RWPE1 (cell line): Measurements from ENCODE around the gene MAP3K8.

Source experiments
- CTCF ChIA-PET: fragments of 350-600 bp; sonication (Branson Sonifier 250); formaldehyde crosslinking; extraction: SDS; loops from one replicate; lab custom pipeline; 2021; lab: Yijun Ruan, JAX
- POLR2A ChIA-PET: fragments of 400-600 bp; formaldehyde crosslinking; extraction: SDS; loops from one replicate; lab custom pipeline; 2020; ENCODE audit warnings: antibody characterized with exemption; ENCODE audit not compliant: low non-redundant PET; lab: Yijun Ruan, JAX
- DNase-seq: peaks from one replicate; pipeline ENCODE4 v3.0.0; 2012; ENCODE audit warnings: low spot score
- H3K27ac ChIP-seq: fragments of 450-650 bp; 2 replicates; pipeline ENCODE4 v1.5.1; 2017
- TF ChIP-seq, protein P1 (sequence below): fragments of 450-650 bp; conservative IDR thresholded peaks from 2 replicates; pipeline ENCODE4 v1.5.1; 2017; ENCODE audit warnings: low read depth, mild to moderate bottlenecking

MAP3K8 gene

DNA sequence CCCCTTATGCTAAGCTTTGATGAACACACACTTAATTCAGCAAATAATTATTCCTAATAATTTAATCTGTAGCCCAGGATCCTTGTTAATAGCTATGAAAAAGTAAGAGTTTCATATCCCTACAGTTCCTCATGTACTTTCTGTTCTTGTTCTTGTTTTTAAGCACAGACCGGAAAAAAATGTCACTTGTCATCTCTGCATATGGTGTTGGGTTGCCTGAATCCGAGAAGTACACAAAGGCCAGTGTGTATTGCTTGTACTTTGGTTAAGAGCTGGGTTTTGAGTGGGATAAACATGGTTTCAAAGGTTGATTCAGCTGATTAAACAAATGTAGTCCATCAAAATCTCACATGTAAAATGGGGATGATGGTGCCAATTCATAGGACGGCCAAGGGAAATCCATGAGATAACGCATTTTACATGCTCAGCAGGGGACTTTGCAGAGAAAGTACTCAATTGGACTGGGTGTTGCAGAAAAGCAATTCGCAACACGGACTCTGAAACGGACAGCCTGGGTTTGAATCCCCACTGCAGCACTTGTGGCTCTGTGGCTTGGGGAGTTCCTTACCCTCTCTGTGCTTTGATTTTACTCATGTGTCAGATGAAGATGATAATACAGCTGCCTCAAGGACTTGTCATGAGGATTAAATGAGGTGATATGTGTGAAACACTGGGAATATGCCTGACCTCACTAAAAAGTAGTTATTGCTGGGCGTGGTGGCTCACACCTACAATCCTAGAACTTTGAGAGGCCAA is 71.7 kb downstream of the MAP3K8 start:
- POLR2A ChIA-PET, result no interaction called here
- DNase-seq, result no peak
- TF ChIP-seq, protein P1, sequence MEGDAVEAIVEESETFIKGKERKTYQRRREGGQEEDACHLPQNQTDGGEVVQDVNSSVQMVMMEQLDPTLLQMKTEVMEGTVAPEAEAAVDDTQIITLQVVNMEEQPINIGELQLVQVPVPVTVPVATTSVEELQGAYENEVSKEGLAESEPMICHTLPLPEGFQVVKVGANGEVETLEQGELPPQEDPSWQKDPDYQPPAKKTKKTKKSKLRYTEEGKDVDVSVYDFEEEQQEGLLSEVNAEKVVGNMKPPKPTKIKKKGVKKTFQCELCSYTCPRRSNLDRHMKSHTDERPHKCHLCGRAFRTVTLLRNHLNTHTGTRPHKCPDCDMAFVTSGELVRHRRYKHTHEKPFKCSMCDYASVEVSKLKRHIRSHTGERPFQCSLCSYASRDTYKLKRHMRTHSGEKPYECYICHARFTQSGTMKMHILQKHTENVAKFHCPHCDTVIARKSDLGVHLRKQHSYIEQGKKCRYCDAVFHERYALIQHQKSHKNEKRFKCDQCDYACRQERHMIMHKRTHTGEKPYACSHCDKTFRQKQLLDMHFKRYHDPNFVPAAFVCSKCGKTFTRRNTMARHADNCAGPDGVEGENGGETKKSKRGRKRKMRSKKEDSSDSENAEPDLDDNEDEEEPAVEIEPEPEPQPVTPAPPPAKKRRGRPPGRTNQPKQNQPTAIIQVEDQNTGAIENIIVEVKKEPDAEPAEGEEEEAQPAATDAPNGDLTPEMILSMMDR, result no peak
- CTCF ChIA-PET, result no interaction called here
- no peak overlapping the region for H3K27ac ChIP-seq

DNA sequence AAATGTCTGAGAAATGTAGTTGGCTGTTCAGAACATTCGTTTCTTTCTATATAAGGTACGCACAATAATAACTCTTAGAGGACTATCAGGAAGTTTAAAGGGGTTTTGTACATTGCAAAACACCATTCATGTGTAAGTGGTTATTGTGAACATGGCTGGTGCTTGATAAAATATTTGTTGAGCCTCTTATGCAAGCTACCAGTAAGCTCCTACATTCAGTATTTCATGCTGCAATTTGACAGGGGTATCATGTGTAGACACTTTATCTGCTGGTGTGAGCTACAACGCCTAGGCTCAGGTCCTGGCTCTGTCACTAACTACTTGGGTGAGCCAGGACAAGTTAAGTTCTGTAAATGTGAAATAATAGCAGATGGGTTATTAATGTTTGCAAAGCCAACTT is 75.5 kb downstream of the MAP3K8 start:
- no peak overlapping the region for H3K27ac ChIP-seq
- ChIA-PET POLR2A (no interaction called here), CTCF (no interaction called here)
- no peak for DNase-seq
- TF ChIP-seq, protein P1, result no peak

DNA sequence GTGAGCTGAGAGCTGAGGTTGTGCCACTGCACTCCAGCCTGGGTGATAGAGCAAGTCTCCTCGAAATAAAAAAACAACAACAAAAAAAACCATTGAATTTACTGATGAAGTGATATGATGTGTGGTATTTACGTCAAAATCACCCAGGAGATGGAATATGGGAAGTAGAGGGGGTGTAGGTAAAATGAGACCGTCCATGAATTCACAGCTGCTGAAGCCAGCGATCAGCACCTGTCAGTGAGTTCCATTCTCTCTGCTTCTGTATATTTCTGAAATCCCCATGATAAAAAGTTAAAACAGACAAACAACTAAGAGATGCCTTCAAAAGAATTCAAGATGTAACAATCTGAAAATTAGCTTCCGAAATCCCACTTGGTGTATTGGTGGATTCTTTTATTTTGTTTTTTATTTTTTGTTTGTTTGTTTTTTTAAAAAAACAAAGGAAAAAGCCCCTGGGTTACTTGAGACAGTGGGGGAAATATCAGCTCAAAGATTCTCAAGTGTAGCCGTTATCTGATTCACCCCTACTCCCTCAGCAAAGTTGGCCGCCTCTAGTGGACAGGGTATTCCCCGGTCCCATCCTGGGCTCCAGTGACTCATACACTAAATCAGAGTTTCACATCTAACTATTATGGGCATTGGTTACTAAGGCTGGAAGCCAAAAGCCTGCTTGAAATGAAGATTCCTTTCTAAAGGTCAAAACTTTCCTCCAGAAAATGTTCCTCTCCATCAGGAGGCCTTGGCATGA is 76.4 kb downstream of the MAP3K8 start:
- no peak overlapping the region for H3K27ac ChIP-seq
- ChIA-PET CTCF (interaction anchor here (0.6 to 0.7 kb wide), 3 partner anchors 96 to 851 kb away, joined by 3 to 4 read pairs (median 3); no protein-coding TSS in a partner anchor), POLR2A (no interaction called here)
- peak; percentile 62 for DNase-seq
- TF ChIP-seq, protein P1, result no peak

DNA sequence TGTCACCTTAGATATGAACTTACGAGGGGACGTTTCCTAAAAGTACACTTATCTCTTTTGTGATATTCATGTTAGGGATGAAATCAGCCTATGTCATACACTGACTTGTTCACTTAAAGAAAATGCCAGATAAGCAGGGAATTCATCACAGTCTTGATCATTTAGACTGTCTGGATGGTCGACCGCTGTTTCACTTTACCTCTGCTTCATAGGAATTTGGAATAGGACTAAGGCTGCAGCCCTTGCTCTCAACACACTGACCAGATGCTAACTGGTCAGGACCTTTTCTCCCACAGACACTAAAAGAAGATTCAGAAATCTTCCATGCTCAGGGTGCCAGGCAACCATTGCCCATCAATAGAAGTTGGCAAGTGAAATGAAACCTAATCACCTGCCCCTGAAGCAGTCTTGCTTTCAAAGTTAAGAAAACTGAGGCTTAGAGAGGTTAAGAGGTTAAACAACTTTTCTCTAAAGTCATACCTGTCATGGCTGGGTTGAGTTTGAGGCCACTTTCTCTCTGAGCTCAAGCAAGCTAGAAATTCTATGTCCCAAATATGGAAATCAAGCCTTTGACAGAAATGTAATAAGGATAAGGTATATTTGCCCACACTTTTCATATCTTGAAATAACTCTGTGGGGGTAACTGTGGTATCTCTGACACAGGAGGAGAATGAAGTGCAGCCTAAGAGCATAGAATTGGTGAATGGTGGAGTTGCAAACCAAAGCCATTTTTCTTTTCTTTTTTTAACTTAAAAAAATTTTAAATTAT is 77.1 kb downstream of the MAP3K8 start:
- ChIA-PET CTCF (interaction anchor here (0.7 kb wide), 1 partner anchor 104 kb away, joined by 3 read pairs; no protein-coding TSS in a partner anchor), POLR2A (no interaction called here)
- DNase-seq, result no peak
- H3K27ac ChIP-seq, result no peak overlapping the region
- TF ChIP-seq, protein P1, result no peak
